H1 (cell line): ENCODE measurements around the gene POLD4. TPM values are rescaled to one million over a fixed set of nuclear protein-coding genes. Genes with fewer than 3 reads are reported as not detected.

ENCODE experiments used
- FOSL1 ChIP-seq: IDR thresholded peaks from 2 replicates; pipeline ENCODE4 v1.6.1; 2011; ENCODE audit warnings: mild to moderate bottlenecking, low read depth, low read length, moderate library complexity; ENCODE audit not compliant: insufficient read depth
- YY1 ChIP-seq: IDR thresholded peaks from 2 replicates; pipeline ENCODE4 v1.6.1; 2011; ENCODE audit warnings: low read depth, mild to moderate bottlenecking, low read length
- polyA plus RNA-seq, 7 experiments: library from polyadenylated mRNA; depleted of rRNA in 3 of 7; stranded (reverse) in 5 of 7; unstranded in 2 of 7; fragments of >200 nt in 5 of 7; fragments of 200-250 nt in 2 of 7; gene quantifications; 1 replicate in 5 of 7; 2 replicates in 1 of 7; 4 replicates in 1 of 7; pipeline versions ENCODE4 v1.2.1 to v1.2.3, GENCODE V29; 2011 to 2013; ENCODE audit warnings: missing spikeins in 2 of 7, mixed read lengths in 2 of 7
- total RNA-seq: library from RNA; stranded (reverse); fragmentation: NEBNext Ultra II Directional; extraction: Animal tissue kit (Norgen Biotek cat#: 25700); gene quantifications from 2 replicates; pipeline ENCODE4 v1.2.1, GENCODE V29; 2021
- TF ChIP-seq, protein P1 (sequence below): fragments of 300-600 bp; sonication (generic); IDR thresholded peaks from 2 replicates; pipeline ENCODE4 v1.7.1; 2012; ENCODE audit warnings: low read length, moderate library complexity, mild to moderate bottlenecking, inconsistent platforms; ENCODE audit not compliant: insufficient replicate concordance

Gene POLD4
- total and polyA plus RNA-seq, 2 of the 8 experiments (the other 6 are each of a cell fraction or from before 2014, with no cell fraction given), result 21.2 to 46.7 TPM

- TF ChIP-seq, protein P1, sequence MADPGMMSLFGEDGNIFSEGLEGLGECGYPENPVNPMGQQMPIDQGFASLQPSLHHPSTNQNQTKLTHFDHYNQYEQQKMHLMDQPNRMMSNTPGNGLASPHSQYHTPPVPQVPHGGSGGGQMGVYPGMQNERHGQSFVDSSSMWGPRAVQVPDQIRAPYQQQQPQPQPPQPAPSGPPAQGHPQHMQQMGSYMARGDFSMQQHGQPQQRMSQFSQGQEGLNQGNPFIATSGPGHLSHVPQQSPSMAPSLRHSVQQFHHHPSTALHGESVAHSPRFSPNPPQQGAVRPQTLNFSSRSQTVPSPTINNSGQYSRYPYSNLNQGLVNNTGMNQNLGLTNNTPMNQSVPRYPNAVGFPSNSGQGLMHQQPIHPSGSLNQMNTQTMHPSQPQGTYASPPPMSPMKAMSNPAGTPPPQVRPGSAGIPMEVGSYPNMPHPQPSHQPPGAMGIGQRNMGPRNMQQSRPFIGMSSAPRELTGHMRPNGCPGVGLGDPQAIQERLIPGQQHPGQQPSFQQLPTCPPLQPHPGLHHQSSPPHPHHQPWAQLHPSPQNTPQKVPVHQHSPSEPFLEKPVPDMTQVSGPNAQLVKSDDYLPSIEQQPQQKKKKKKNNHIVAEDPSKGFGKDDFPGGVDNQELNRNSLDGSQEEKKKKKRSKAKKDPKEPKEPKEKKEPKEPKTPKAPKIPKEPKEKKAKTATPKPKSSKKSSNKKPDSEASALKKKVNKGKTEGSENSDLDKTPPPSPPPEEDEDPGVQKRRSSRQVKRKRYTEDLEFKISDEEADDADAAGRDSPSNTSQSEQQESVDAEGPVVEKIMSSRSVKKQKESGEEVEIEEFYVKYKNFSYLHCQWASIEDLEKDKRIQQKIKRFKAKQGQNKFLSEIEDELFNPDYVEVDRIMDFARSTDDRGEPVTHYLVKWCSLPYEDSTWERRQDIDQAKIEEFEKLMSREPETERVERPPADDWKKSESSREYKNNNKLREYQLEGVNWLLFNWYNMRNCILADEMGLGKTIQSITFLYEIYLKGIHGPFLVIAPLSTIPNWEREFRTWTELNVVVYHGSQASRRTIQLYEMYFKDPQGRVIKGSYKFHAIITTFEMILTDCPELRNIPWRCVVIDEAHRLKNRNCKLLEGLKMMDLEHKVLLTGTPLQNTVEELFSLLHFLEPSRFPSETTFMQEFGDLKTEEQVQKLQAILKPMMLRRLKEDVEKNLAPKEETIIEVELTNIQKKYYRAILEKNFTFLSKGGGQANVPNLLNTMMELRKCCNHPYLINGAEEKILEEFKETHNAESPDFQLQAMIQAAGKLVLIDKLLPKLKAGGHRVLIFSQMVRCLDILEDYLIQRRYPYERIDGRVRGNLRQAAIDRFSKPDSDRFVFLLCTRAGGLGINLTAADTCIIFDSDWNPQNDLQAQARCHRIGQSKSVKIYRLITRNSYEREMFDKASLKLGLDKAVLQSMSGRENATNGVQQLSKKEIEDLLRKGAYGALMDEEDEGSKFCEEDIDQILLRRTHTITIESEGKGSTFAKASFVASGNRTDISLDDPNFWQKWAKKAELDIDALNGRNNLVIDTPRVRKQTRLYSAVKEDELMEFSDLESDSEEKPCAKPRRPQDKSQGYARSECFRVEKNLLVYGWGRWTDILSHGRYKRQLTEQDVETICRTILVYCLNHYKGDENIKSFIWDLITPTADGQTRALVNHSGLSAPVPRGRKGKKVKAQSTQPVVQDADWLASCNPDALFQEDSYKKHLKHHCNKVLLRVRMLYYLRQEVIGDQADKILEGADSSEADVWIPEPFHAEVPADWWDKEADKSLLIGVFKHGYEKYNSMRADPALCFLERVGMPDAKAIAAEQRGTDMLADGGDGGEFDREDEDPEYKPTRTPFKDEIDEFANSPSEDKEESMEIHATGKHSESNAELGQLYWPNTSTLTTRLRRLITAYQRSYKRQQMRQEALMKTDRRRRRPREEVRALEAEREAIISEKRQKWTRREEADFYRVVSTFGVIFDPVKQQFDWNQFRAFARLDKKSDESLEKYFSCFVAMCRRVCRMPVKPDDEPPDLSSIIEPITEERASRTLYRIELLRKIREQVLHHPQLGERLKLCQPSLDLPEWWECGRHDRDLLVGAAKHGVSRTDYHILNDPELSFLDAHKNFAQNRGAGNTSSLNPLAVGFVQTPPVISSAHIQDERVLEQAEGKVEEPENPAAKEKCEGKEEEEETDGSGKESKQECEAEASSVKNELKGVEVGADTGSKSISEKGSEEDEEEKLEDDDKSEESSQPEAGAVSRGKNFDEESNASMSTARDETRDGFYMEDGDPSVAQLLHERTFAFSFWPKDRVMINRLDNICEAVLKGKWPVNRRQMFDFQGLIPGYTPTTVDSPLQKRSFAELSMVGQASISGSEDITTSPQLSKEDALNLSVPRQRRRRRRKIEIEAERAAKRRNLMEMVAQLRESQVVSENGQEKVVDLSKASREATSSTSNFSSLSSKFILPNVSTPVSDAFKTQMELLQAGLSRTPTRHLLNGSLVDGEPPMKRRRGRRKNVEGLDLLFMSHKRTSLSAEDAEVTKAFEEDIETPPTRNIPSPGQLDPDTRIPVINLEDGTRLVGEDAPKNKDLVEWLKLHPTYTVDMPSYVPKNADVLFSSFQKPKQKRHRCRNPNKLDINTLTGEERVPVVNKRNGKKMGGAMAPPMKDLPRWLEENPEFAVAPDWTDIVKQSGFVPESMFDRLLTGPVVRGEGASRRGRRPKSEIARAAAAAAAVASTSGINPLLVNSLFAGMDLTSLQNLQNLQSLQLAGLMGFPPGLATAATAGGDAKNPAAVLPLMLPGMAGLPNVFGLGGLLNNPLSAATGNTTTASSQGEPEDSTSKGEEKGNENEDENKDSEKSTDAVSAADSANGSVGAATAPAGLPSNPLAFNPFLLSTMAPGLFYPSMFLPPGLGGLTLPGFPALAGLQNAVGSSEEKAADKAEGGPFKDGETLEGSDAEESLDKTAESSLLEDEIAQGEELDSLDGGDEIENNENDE, result no peak
- no peak for TF ChIP-seq YY1
- no peak for TF ChIP-seq FOSL1
These were observed 21.2 kb downstream of the POLD4 start (continued) for GRCh38 chr11:67332081-67332691.
